ENCODE data around the gene RHOD.
A peak's percentile ranks its signal among the peaks of the same experiment; 100 is the strongest.

Gene RHOD

DNA sequence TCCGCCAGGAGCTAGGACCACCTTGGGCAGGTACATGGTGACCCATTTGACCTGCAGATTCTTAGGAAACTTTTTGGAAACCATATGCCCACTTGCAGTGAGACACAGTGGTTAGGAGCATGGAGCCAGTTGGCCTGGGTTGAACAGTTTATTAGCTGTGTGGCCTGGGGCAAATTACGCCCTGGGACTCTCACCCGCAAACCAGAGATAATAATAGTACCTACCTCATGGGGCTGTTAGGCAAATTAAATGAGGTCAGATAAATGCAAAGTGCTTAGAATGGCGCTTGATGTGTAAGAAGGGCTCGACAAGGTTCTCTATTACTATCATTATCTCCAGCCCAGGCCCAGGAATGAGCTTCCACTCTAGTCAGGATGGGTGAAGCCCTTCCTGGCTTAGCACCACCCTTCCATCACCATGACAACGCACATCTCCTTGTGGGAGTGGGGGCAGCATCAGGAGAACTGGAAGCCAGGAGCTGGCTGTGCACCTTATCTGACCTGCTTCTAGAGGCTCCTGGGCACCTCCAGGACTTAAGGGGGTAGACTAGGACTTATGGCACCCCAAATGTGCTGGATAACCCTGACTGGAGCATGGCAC is 28.6 kb upstream of the RHOD start:
- H4K20me1 ChIP-seq, result peaks cover 0 to 77% (median 26%) of the 10 kb centered on the region in 11 experiments; a peak in 18 of 22 replicates
- no peaks in the 10 kb centered on the region for H3K9me3 ChIP-seq (replicated peaks in 1 of 11)
- H3K4me1 ChIP-seq, result peaks cover 40 to 57% (median 50%) of the 10 kb centered on the region in 10 experiments
- no peak overlapping the region for H3K9ac ChIP-seq
- no peak for TF ChIP-seq Cebpa-rat (IDR thresholded peaks at IDR 0.05)
- peaks cover 31 to 84% (median 47%) of the 10 kb centered on the region in 11 experiments for H3K27me3 ChIP-seq
- peak overlapping the region; percentile 15 to 72 (median 55) for H3K4me2 ChIP-seq
- no peak overlapping the region for H3K4me3 ChIP-seq
- no peak overlapping the region for H3K27ac ChIP-seq
- no peaks in the 10 kb centered on the region for H3K36me3 ChIP-seq

DNA sequence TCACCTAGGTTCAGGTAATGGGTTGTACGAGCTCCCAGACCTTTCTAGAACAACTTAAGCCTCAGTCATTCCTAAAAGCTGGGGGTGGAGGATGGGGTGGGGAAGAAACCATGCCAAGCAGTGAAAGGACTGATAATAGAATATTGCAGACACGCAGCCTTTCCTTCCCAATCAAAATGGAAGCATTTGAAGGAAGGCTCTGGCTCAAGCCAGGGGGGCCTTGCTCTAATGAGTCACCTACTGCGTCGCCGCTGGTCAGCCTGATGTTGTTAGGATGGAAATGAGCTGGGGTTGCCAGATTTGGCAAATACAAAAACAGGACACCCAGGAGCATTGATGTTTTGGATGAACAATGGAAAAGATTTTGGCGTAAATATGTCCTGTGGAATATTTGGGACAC is 27.5 kb upstream of the RHOD start:
- no peaks in the 10 kb centered on the region for H3K9me3 ChIP-seq (replicated peaks in 1 of 11)
- TF ChIP-seq Cebpa-rat (IDR thresholded peaks at IDR 0.05), result no peak
- H3K4me1 ChIP-seq, result peaks cover 44 to 57% (median 49%) of the 10 kb centered on the region in 10 experiments
- H3K4me3 ChIP-seq, result no peak overlapping the region
- no peak overlapping the region for H3K9ac ChIP-seq
- no peaks in the 10 kb centered on the region for H3K36me3 ChIP-seq
- no peak overlapping the region for H3K4me2 ChIP-seq
- peaks cover 20 to 73% (median 36%) of the 10 kb centered on the region in 11 experiments for H3K27me3 ChIP-seq
- peaks cover 0 to 72% (median 15%) of the 10 kb centered on the region in 11 experiments; a peak in 18 of 22 replicates for H4K20me1 ChIP-seq
- no peak overlapping the region for H3K27ac ChIP-seq

DNA sequence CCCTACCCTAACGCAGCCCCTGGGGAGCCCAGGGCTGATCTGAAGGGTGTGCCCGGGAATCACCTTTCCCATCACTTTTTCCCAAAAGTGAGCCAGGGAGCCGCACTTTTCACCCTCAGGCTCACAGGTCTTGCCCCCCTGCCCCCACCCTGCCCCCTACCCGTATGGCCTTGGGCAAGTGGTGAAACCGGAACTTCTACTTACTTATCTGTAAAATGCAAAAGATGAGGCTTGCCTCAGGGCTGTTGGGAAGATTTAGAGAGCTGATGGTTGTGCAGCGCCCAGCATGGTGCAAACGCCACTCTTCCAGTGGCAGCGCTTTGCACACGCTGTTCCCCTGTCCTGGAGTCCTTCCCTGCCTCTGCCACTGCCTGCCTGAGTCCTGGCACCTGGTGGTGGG is 25.7 kb upstream of the RHOD start:
- Histone ChIP-seq H3K27ac (no peak overlapping the region), H3K36me3 (no peaks in the 10 kb centered on the region), H3K4me1 (peaks cover 37 to 54% (median 45%) of the 10 kb centered on the region in 10 experiments), H3K4me2 (peak overlapping the region in 5 of 11 experiments; percentile 3 to 53 (median 44); a peak in 6 of 22 replicates), H4K20me1 (peaks cover 0 to 54% (median 0%) of the 10 kb centered on the region in 11 experiments; a peak in 8 of 22 replicates), H3K4me3 (no peak overlapping the region), H3K9ac (no peak overlapping the region), H3K27me3 (peaks cover 1 to 55% (median 18%) of the 10 kb centered on the region in 11 experiments; a peak in 21 of 22 replicates), H3K9me3 (replicated peaks in 1 of 11) (no peaks in the 10 kb centered on the region)
- TF ChIP-seq Cebpa-rat (IDR thresholded peaks at IDR 0.05), result no peak

- Histone ChIP-seq H3K27ac (no peak overlapping the region), H3K4me1 (peaks cover 37 to 54% (median 45%) of the 10 kb centered on the region in 10 experiments)
Measured at GRCh38 chr11:67031791-67032561, 24.7 kb upstream of the RHOD start.

GRCh38 chr11:67032830-67033551 is 23.7 kb upstream of the RHOD start:
- no peaks in the 10 kb centered on the region for H3K9me3 ChIP-seq (replicated peaks in 1 of 11)
- peak overlapping the region in 1 of 11 experiments; percentile 5; a peak in 1 of 22 replicates for H3K9ac ChIP-seq
- H3K27ac ChIP-seq, result peak overlapping the region in 3 of 11 experiments; percentile 5 to 43 (median 41); a peak in 5 of 22 replicates
- peaks cover 29 to 44% (median 37%) of the 10 kb centered on the region in 10 experiments for H3K4me1 ChIP-seq
- H3K4me2 ChIP-seq, result peak overlapping the region in 9 of 11 experiments; percentile 23 to 77 (median 60); a peak in 16 of 22 replicates
- TF ChIP-seq Cebpa-rat (IDR thresholded peaks at IDR 0.05), result no peak
- H3K36me3 ChIP-seq, result no peaks in the 10 kb centered on the region
- H4K20me1 ChIP-seq, result peaks cover 0 to 34% (median 0%) of the 10 kb centered on the region in 11 experiments; a peak in 5 of 22 replicates
- H3K27me3 ChIP-seq, result peaks cover 0 to 37% (median 8%) of the 10 kb centered on the region in 11 experiments; a peak in 11 of 22 replicates
- H3K4me3 ChIP-seq, result no peak overlapping the region

More at GRCh38 chr11:67031791-67032561, 24.7 kb upstream of the RHOD start:
- no peak overlapping the region for H3K4me3 ChIP-seq
- H3K27me3 ChIP-seq, result peaks cover 0 to 45% (median 8%) of the 10 kb centered on the region in 11 experiments; a peak in 15 of 22 replicates
- no peaks in the 10 kb centered on the region for H3K36me3 ChIP-seq
- peaks cover 0 to 44% (median 0%) of the 10 kb centered on the region in 11 experiments; a peak in 6 of 22 replicates for H4K20me1 ChIP-seq
- H3K9me3 ChIP-seq (replicated peaks in 1 of 11), result no peaks in the 10 kb centered on the region
- peak overlapping the region in 4 of 11 experiments; percentile 1 to 35 (median 6); a peak in 3 of 22 replicates for H3K4me2 ChIP-seq
- no peak for TF ChIP-seq Cebpa-rat (IDR thresholded peaks at IDR 0.05)
- no peak overlapping the region for H3K9ac ChIP-seq

DNA sequence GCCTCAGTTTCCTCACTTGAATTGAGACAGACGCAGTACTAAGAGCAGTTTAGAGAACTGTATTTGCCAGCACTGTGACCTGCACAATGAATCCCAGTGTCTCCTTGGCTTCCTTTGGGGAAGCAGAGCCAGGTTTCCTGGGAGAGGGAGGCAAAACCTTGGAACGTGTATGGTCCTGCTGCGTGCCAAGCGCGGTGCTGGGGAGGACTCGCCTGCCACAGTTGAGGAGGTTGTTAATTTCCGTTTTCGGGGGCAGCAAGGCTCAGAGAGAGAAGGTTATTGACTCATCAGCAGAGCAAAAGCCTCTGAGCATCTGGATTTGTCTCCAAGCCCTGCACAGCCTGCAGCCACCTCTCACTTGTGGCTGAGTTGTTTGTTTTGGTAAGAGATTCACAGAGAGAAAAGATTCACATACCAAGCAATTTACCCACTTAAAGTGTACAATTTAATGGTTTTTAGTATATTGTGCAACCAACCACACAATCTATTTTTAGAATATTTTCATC is 22.9 kb upstream of the RHOD start:
- TF ChIP-seq Cebpa-rat (IDR thresholded peaks at IDR 0.05), result no peak; a peak in 1 of 22 replicates
- H3K36me3 ChIP-seq, result no peaks in the 10 kb centered on the region
- H4K20me1 ChIP-seq, result peaks cover 0 to 28% (median 0%) of the 10 kb centered on the region in 11 experiments; a peak in 4 of 22 replicates
- peak overlapping the region in 2 of 11 experiments; percentile 5 to 13; a peak in 1 of 22 replicates for H3K9ac ChIP-seq
- H3K4me2 ChIP-seq, result peak overlapping the region in 10 of 11 experiments; percentile 6 to 77 (median 55); a peak in 17 of 22 replicates
- no peaks in the 10 kb centered on the region for H3K9me3 ChIP-seq (replicated peaks in 1 of 11)
- no peak overlapping the region; a peak in 1 of 20 replicates for H3K4me3 ChIP-seq
- peaks cover 22 to 46% (median 33%) of the 10 kb centered on the region in 10 experiments for H3K4me1 ChIP-seq
- H3K27me3 ChIP-seq, result peaks cover 0 to 30% (median 6%) of the 10 kb centered on the region in 11 experiments; a peak in 11 of 22 replicates
- H3K27ac ChIP-seq, result peak overlapping the region in 3 of 11 experiments; percentile 5 to 43 (median 41); a peak in 5 of 22 replicates

- Histone ChIP-seq H3K9ac (0 out of 22 replicates have a peak overlapping the region, but pooled peaks of 1 of the 11 experiments have one; percentile 14), H3K4me2 (peak overlapping the region in 8 of 11 experiments; percentile 6 to 77 (median 60); a peak in 14 of 22 replicates)
Measured at GRCh38 chr11:67034350-67034749, 22.3 kb upstream of the RHOD start.

DNA sequence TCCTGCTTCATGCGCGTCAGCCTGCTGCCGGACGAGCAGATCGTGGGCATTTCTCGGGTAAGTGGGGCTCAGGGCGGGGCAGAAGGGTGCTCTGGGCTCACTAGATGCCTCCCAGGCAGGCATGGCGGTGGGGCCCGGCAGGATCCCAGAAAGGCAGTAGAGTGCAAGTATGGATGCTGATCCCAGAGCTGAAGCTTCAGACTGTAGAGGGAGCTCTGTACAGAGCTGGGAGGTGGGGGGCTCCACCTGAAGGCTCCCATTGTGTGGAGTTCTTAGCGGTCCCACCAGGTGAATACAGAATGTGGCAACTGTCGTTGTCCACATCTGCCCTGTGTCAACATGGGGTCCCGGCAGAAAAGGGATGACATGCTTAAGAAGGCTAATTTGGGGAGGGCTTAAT is 16.5 kb upstream of the RHOD start:
- H3K4me3 ChIP-seq, result no peak overlapping the region
- H3K27me3 ChIP-seq, result peaks cover 0 to 19% (median 0%) of the 10 kb centered on the region in 11 experiments; a peak in 6 of 22 replicates
- H3K27ac ChIP-seq, result no peak overlapping the region
- H3K4me1 ChIP-seq, result peaks cover 8 to 29% (median 19%) of the 10 kb centered on the region in 10 experiments
- peaks cover 0 to 18% (median 0%) of the 10 kb centered on the region in 11 experiments; a peak in 3 of 22 replicates for H4K20me1 ChIP-seq
- H3K9ac ChIP-seq, result no peak overlapping the region
- H3K36me3 ChIP-seq, result no peaks in the 10 kb centered on the region
- H3K9me3 ChIP-seq (replicated peaks in 1 of 11), result no peaks in the 10 kb centered on the region
- H3K4me2 ChIP-seq, result no peak overlapping the region
- TF ChIP-seq Cebpa-rat (IDR thresholded peaks at IDR 0.05), result no peak

More at GRCh38 chr11:67034350-67034749, 22.3 kb upstream of the RHOD start:
- Histone ChIP-seq H3K27me3 (peaks cover 0 to 23% (median 3%) of the 10 kb centered on the region in 11 experiments; a peak in 10 of 22 replicates), H3K36me3 (no peaks in the 10 kb centered on the region), H3K27ac (no peak overlapping the region), H4K20me1 (peaks cover 0 to 22% (median 0%) of the 10 kb centered on the region in 11 experiments; a peak in 3 of 22 replicates), H3K4me1 (peaks cover 20 to 46% (median 33%) of the 10 kb centered on the region in 10 experiments), H3K4me3 (no peak overlapping the region), H3K9me3 (replicated peaks in 1 of 11) (no peaks in the 10 kb centered on the region)
- no peak for TF ChIP-seq Cebpa-rat (IDR thresholded peaks at IDR 0.05)

All from BLaER1 treated with 17β-estradiol and CSF1 and Interleukin-3, amounts not matched to agents 10 nM and 100 nM (cell line).